ENCODE data around the gene C9.
"Not testable (repeated sequence)": the region's sequence is repeated elsewhere in the genome, so short reads cannot be mapped to it uniquely, and the experiment has no call there.

The C9 gene

DNA sequence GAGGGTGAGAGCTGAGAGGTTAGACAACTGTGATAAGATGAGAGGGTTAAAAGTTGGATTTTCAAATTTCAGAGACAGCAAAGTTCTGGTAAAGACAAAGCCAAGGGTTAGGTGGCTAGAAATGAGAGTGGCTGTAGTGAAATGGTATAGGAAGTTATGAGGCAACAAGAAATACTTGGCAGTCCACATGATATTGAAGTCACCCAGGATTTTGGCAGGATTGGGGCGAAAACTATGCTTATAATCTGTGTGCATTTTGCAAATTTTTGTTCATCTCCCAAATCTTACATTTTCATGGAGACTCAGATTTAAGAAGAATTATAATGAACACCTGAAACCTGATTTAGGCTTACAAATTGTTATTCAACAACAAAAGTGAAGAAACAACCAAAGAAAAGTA lies 35.6 kb downstream of the C9 start:
- no peak for DNase-seq (ENCODE audit: low read depth in 2 of 2)

DNA sequence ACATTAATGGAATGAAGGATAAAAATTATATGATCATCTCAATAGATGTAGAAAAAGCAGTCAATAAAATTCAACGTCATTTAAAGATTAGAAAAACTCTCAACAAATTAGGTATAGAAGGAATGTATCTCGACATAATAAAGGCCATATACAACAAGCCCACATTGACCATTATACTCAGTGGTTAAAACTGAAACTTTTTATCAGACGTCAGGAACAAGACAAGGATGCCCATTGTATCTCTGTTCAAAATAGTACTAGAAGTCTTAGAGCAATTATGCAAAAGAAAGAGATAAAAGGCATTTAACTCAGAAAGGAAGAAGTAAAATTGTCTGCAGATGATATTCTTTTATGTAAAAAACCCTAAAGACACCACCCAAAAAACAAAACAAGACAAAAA lies 40.8 kb downstream of the C9 start:
- no peak for DNase-seq (ENCODE audit: low read depth in 2 of 2)

DNA sequence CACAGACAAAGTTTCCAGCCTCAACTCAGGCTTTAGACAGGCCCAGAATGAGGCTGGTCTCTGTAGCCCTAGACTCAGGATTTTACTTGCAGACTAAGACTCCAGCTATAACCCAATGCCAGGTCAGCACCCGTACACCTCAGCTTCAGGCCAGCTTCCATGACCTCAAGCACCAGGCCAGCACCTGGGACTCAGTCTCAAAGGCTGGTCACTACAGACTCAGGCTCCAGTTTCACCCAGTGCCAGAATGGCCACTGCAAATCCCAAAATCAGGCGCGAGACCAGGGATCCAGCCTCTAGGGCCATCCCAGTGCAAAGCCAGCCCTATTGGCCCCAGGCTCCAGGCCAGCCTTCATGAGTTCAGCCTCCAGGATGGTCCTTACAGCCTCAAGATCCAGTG lies 44.9 kb downstream of the C9 start:
- DNase-seq (ENCODE audit: low read depth in 2 of 2): no peak

DNA sequence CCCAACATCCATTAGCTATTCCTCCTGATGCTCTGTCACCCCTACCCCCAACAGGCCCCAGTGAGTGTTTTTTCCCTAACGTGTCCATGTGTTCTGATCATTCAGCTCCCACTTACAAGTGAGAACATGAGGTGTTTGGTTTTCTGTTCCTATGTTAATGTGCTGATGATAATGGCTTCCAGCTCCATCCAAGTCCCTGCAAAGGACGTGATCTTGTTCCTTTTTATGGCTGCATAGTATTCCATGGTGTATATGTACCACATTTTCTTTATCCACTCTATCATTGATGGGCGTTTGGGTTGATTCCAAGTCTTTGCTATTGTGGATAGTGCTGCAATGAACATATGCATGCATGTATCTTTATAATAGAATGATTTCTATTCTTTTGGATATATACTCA lies 47.8 kb downstream of the C9 start:
- not testable (repeated sequence) for DNase-seq (ENCODE audit: low read depth in 2 of 2)

DNA sequence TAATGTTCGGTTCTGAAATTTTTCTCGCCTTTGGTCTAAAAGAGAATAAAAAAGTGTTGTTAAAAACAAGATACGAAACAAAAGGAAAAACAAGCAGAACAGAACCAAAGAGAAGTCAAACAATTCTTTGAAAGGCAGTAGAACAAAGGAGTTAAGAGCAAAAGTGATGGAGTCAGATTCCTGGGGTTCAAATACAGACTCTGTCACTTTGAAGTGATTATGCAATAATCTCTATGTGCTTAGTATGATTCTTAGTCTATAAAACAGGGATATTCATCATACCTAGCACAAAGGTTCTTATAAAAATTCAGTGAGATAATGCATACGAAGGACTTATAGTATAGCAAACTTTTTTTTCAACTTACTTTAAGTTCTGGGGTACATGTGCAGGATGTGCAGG lies 48.3 kb downstream of the C9 start:
- no peak for DNase-seq (ENCODE audit: low read depth in 2 of 2)

DNA sequence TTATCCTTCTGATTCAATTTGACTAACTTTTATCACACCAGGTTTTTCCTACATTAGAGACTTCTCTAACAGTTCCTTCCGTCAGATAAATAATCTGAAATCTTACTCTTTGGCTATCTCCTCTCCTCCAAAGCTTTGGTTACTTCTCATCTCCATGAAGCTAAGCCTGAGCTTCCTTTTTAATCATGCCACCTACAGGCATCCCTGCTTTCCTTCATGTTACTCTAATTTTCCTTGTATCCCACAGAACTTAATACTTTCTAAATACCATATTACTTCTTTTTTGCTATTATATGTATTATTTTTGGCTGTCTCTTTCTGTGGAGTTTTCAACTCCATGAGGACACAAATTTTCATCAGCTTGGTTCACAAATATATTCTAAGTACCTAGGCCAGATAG lies 49.7 kb downstream of the C9 start:
- no peak for DNase-seq (ENCODE audit: low read depth in 2 of 2)

DNA sequence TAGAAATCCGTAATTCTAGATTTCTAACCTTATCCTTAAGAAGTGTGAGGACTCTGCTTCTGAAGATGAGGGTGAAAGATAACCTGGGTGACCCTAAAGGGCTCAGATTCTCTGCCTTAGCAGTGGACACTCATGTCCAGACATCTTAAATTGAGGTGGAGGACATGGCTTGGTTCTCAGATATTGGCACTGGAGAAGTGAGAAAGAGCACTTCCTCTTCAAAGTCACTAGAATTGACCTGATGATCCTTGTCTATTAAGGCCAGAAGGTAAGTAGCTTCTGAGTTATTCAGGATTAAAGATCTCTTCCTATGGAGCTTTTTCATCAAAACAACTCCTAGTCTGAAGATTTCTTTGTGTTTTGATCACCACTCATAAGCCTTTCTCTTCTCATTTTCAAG lies 54.8 kb downstream of the C9 start:
- no peak for DNase-seq (ENCODE audit: low read depth in 2 of 2)

DNA sequence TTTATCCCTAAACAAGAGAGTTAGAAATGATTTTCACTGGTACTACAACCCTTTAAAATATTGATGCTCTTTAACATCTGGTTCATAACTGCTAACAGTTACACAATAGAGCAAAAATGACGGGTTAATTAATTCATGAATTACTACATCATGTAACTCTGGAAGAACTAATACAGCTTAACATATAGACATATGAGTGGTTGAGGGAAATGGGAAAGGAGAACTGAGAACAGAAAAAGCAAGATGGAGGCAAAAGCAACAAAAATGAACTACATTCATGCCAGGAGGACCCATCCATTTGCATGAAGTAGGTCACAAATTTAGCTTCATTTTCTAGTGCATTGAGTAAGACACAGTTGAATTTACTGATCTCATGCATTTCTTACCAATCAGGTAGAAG lies 61.8 kb downstream of the C9 start:
- no peak for DNase-seq (ENCODE audit: low read depth in 2 of 2)

DNA sequence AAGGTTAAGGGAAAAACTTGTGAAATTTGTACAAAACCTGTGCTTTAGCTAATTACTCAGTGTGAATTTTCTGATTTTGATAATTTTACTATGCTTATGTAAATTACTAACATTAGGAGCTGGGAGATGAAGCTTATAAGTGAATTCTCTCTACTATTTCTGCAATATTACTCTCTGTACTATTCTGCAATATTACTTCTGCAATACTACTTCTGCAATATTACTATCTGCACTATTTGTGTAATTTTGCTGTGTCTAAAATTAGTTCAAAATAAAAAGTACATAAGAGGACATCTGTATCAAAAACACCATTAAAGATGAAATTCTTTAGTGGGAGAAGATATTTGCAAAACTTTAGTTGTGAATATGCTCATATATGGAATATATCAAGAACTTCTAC lies 62.9 kb downstream of the C9 start:
- no peak for DNase-seq (ENCODE audit: low read depth in 2 of 2)

DNA sequence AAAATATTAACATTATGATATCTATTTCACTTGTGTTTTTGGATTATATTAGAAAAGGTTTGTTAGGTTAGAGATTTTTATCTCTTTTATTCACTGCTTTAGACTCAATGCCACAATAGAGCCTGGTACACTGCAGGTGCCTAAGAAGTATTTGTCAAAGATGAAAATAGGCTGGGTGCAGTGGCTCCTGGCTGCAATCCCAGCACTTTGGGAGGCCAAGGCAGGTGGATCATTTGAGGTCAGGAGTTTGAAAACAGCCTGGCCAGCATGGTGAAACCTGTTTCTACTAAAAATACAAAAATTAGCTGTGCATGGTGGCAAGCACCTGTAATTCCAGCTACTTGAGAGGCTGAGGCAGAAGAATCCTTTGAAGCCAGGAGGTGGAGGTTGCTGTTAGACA lies 64.3 kb downstream of the C9 start:
- DNase-seq (ENCODE audit: low read depth in 2 of 2): no peak

DNA sequence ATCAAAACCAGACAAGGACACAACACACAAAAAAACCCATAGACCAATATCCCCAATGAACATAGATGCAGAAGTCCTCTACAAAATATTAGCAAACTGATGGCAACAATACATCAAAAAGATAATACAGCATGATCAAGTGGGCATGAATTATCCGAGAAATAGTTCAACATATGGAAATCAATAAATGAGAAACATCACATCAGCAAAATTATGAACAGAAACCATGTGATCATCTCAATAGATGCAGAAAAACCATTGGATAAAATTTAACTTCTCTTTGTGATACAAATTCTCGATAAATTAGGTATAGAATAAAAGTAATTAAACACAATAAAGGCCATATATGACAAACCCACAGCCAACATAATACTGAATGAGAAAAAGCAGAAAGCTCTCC lies 69.6 kb downstream of the C9 start:
- DNase-seq (ENCODE audit: low read depth in 2 of 2): no peak

DNA sequence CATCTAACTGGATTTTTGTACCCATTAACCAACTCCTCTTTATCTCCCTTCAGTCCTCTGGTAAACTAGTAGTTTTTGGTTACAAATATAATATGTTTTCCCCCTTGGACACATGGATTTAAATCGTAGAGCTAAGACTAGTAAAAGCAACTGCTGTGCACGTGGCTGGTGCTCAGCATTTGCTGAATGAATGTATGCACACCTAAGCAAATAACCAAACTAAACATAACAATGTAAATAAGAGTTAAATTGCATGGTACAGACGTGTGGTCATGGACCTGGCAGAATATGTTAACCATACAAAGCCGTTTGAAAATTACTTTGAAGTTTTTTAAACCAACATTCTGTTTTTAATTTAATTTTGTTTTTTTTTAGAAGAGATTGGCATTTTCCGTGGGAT lies 79.7 kb downstream of the C9 start:
- no peak for DNase-seq (ENCODE audit: low read depth in 2 of 2)

DNA sequence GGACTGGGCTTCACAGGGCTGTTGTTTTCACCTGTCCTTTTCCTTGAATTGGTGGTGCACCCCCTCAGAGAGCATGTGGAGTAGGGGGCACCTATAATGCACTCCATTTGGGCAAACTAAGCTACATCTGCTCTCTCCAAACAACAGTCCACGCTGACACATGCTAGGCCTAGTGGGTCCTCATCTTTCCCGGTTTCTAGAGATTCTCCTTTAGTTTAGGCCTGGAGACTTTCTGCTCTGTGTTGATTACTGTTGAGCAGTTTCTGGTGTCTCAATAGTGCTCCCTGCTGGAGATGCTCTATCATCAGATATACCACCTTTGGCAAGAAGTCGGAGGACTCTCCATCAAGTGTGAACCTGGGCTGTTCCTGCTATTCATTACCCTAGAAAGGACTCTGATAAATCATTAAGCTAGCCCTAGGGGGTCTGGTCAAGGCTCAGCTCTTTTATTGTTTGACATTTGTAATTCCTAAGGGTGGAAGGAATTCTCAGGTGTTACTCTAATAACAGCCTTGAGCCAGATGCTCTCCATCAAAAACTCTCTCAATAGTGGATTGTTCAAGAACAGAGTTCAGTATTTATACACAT lies 81.0 kb downstream of the C9 start:
- DNase-seq (ENCODE audit: low read depth in 2 of 2): peak in 1 of 2 donors; percentile 46

DNA sequence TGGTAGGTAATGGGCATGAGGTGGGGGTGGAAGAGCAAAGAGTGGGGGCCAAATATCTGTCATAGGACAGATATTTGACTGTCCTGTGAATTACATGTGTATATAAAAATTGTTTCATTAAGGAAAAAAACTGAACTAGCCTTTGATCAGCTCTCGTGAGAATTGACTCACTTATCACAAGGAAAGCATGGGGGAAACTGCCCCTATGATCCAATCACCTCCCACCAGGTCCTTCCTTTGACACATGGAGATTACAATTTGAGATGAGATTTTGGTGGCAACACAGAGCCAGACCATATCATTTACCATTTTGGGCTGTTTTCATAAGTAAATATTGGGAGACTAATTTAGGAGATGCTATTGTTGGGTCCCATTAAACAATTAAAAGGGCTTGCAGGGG lies 81.7 kb downstream of the C9 start:
- DNase-seq (ENCODE audit: low read depth in 2 of 2): no peak

DNA sequence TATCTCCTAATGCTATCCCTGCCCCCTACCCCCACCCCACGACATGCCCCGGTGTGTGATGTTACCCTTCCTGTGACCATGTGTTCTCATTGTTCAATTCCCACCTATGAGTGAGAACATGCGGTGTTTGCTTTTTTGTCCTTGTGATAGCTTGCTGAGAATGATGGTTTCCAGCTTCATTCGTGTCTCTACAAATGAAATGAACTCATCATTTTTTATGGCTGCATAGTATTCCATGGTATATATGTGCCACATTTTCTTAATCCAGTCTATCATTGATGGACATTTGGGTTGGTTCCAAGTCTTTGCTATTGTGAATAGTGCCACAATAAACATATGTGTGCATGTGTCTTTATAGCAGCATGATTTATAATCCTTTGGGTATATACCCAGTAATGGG lies 88.4 kb downstream of the C9 start:
- DNase-seq (ENCODE audit: low read depth in 2 of 2): not testable (repeated sequence)

DNA sequence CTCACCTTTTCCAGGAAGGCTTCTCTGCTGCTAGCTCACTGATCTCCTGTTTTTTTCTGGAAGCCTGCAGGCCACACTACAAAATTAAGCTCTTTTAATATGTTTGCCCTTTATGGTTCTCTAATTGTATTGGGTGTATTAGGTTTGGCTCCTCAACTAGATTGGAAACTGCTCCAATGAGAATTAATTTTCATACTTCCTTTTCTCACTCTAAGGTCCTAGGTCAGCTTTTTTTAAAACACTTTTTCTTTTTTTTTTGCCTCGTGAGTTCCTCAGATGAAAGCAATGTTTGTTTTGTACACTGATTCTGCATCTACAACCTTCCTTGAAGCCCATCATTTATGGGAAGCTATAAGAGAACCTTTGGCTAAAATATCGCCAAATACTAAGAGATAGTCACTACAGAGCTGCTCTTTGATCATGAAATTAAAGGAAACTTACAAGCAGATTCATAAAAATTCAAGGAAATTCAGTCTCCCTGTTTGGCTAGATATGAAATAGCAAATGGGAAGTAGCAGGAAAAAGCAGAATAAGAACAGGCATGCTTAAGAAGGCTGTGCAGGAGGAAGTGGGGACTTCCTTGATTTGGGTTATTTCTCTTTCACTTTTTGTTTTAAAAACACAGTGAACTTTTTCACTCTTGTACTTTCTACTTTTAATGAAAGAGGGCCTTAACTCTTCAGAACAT lies 89.8 kb downstream of the C9 start:
- no peak for DNase-seq (ENCODE audit: low read depth in 2 of 2)

DNA sequence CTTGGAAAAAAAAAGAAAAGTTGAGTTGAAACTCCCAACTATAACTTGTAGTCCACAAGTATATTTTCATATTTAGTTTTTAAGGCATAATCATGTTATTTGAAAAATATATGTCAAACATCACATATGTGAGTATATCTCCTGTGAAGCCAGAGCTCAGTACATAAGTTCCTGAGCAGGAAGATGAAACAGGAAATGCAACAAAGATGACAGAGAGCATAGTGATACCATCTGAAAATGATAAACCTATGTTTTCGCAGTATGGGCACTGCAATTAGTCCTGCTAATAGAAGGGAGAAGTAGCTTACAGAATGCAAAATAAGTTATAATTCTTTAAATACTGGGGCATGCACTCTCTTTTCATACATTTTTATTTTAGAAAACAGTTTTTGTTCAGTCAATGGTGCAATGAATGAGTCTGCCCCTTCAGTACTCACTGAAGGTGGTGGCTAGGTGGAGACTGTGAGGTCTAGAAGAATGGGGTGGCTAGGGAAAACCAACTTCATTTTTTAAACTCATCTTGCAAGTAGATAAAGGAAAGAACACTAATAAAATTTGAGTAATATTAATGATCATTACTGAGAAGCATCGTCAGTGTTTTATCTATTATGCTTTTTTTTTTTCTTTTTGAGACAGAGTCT lies 90.9 kb downstream of the C9 start:
- DNase-seq (ENCODE audit: low read depth in 2 of 2): no peak

DNA sequence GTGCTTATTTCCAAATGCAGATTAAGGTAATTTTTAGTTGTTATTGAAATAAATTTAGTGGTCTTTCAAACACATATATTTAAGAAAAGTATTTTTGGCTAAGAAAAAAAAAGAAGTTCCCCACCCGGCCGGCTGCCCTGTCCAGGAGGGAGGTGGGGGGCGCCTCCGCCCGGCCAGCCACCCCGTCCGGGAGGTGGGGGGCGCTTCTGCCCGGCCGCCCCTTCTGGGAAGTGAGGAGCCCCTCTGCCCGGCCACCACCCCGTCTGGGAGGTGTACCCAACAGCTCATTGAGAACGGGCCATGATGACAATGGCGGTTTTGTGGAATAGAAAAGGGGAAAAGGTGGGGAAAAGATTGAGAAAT lies 91.4 kb downstream of the C9 start:
- DNase-seq (ENCODE audit: low read depth in 2 of 2): not testable (repeated sequence)

DNA sequence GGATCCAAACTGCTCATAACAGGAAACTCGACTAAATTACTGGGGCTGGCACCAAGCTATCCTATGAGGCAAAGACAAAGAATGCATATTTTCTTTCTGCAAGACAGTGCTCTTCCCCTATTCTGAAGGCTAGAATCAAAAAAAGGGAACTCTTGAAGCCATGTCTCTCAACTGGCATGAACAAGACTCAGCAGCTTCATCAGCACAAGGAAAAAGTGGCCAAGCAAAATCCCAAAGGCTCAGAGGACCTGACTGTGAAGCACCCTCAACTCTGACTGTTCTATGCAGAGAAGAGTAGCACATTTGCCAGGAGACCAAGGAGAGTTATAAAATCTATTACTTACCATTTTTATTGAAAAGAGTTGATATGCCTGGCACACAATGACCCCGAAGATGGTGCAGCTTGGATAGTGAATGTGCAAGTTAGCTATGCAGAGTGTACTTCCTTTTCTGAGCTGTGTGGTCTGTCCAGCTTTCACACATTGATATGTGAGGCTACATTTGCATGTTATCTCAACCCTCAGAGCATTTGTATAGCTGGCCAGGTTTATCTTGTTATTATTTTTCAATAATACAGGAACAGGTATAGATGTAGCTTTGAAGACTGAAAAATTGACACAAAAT lies 94.0 kb downstream of the C9 start:
- DNase-seq (ENCODE audit: low read depth in 2 of 2): no peak

DNA sequence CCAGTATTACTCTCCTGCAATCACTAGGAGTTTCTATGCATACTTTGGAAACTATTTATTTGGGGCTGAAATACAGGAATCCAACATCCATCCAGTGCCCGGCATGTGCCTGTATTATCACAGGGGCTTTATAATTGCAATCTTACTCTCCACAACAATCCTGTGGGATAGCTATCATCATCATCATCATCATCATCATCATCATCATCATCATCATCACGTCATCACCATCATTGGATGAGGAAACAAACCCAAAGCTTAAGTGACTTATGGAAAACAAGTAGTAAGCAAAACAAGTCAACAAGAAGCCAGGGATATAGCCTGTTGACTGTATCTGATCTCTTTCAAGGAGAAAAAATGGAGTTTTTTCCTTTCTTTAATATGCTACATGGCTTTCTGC lies 97.1 kb downstream of the C9 start:
- no peak for DNase-seq (ENCODE audit: low read depth in 2 of 2)

DNA sequence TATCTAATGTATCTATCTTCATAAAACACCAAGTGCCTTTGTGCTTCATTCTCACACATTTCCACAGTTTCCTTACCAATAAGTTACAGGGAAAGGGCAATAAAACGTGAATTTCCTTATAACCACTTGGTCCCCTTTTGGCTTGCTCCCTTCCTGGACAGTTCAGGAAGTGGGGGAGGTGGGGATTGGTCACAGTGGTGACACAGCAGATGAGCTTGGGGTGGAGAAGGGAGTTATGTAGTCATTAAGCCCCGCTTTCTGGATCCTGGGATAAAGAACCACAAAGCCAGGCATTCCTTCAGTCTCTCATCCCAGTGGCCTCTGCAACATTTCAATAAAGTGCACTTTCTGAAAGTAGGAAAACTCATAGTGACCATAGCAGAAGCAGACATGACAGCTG lies 97.9 kb downstream of the C9 start:
- no peak for DNase-seq (ENCODE audit: low read depth in 2 of 2)

DNA sequence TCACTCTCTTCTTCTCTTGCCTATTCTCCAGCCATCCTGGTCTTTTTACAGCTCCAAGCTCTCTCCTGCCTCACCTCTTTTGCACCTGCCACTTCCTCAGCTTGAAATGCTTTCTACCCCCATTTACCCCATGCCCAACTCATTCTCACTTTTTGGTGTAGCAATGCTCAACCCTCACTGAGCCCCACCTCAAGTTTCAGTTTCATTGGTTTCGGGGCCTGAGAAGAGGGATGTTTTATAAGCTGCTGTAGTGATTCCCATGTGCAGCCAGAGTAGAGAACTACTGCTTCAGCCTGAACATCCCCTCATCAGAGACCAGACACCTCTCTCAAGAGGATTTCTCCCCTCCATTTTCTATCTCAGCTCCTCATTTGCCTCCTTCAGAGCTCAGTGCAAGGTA lies 99.8 kb downstream of the C9 start:
- DNase-seq (ENCODE audit: low read depth in 2 of 2): no peak

DNA sequence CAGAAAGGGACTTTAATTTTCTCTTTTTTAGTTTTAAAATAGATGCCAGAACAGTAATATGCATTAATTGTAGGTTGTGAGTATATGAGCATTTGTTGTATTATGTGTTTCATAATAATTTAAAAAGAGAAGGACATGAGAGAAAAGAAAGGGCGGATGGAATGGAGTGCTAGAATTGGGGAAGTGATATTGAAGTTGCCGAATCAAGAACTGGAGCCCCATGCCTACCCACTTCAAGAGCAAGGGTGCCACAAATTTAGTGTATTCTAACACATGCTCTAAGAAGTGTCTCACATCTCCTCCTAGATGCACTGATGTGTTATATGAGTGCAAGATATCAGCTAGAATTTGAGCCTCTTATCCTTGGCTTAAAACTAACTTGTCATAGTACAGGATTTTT lies 101.3 kb downstream of the C9 start:
- DNase-seq (ENCODE audit: low read depth in 2 of 2): no peak
